Adrenal gland (tissue), 5 donors: ENCODE data around the gene OR51B6.

ENCODE experiments used
- POLR2A ChIP-seq, 2 donors: fragments of 450-650 bp; IDR thresholded peaks; one replicate each; pipeline ENCODE4 v1.6.1; 2017; ENCODE audit warnings: antibody characterized with exemption in 2 of 2, mild to moderate bottlenecking in 2 of 2, moderate library complexity in 1 of 2
- TF ChIP-seq, protein P1 (sequence below), 6 experiments: fragments of 450-650 bp in 4 of 6; fragments of 200-600 bp in 2 of 6; sonication (generic) in 1 of 6; IDR thresholded peaks; 1 replicate in 5 of 6; 2 replicates in 1 of 6; pipeline versions ENCODE4 v1.5.1 to v1.8.0; 2016 to 2021; ENCODE audit warnings: antibody characterized with exemption in 6 of 6, mild to moderate bottlenecking in 2 of 6, moderate library complexity in 1 of 6
- donor health status: DM: no; HTN: no; CAD: no.

GRCh38 chr11:5390210-5390609, 38.9 kb downstream of the OR51B6 start:
- TF ChIP-seq, protein P1, sequence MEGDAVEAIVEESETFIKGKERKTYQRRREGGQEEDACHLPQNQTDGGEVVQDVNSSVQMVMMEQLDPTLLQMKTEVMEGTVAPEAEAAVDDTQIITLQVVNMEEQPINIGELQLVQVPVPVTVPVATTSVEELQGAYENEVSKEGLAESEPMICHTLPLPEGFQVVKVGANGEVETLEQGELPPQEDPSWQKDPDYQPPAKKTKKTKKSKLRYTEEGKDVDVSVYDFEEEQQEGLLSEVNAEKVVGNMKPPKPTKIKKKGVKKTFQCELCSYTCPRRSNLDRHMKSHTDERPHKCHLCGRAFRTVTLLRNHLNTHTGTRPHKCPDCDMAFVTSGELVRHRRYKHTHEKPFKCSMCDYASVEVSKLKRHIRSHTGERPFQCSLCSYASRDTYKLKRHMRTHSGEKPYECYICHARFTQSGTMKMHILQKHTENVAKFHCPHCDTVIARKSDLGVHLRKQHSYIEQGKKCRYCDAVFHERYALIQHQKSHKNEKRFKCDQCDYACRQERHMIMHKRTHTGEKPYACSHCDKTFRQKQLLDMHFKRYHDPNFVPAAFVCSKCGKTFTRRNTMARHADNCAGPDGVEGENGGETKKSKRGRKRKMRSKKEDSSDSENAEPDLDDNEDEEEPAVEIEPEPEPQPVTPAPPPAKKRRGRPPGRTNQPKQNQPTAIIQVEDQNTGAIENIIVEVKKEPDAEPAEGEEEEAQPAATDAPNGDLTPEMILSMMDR (IDR thresholded peaks at IDR 0.05) = no peak
- no peak for TF ChIP-seq POLR2A (IDR thresholded peaks at IDR 0.05)
